GM20431 (cell line): ENCODE measurements around the gene ADCY9.
"Not testable (repeated sequence)": the region's sequence is repeated elsewhere in the genome, so short reads cannot be mapped to it uniquely, and the experiment has no call there.

Experiments used
- in situ Hi-C: fragments of 300-500 bp; cut with MseI, MboI; formaldehyde crosslinking; loops from one replicate; pipeline ENCODE4 v1.15.0; 2020; ENCODE audit warnings: low sequenced_read_pairs; ENCODE audit not compliant: unreplicated experiment

The ADCY9 gene

GRCh38 chr16:3938843-3939624 lies 177.2 kb downstream of the ADCY9 start:
- in situ Hi-C loops: no loop called here

DNA sequence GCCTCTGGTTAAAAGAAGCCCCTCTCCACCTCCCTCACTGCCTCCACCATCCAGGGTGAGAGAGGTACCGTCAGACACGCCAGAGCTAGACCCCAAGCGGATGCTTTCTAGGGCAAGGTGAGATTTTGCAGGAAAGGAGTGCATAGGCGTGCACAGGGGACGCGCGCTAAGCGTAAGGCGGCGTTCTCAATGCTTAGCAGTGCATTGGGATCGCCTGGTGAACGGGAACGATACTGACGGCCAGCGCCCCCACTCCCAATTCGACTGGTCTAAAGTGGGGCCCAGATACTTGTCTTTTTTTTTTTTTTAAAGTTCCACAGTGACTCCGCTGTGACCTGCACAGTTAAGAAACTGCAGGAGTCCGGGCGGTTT lies 177.8 kb downstream of the ADCY9 start:
- in situ Hi-C loops: no loop called here

GRCh38 chr16:3937066-3937875 lies 179.0 kb downstream of the ADCY9 start:
- in situ Hi-C loops: no loop called here

DNA sequence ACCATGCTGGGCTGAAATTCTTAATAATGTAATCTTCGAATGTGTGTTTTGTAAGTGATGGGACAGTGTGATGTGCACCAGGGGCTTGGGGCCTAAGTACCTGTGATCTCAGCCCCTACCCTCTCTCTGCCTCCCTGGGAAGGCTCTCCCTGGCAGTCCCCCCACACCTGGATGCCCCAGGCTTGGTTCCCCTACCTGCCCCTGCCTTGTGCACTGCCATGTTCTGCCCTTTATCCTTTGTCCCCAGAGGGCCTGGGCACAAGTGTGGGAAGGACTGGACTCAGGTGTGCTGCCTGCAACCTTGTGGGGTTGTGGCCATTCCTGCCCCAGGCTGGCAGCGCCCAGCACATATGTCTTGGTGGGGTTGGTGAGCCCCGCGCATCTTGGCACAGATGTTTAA lies 180.3 kb downstream of the ADCY9 start:
- in situ Hi-C loops: no loop called here

DNA sequence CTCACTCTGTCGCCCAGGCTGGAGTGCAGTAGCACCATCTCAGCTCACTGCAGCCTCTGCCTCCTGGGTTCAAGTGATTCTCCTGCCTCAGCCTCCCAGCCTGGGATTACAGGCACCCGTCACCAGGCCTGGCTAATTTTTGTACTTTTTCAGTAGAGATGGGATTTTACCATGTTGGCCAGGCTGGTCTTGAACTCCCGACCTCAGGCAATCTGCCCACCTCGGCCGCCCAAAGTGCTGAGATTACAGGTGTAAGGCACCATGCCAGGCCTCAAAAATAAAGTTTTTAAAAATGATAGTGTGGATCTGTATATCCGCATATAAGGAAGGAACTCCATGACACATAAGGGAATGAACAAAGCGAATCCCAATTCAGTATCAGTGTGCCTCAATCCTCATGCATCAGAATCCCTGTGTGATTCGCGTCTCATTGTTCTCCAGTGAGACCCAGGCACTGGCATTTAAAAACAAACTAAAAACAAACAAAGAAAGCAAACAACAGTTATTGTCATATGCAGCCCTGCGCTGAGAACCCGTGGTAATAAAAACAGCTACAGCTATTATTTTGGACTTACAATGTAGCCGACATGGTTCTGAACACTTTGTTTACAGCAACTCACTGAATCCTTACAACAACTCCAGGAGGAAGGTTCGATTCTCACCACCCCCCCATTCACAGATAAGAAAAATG lies 181.6 kb downstream of the ADCY9 start:
- in situ Hi-C loops: no loop called here

DNA sequence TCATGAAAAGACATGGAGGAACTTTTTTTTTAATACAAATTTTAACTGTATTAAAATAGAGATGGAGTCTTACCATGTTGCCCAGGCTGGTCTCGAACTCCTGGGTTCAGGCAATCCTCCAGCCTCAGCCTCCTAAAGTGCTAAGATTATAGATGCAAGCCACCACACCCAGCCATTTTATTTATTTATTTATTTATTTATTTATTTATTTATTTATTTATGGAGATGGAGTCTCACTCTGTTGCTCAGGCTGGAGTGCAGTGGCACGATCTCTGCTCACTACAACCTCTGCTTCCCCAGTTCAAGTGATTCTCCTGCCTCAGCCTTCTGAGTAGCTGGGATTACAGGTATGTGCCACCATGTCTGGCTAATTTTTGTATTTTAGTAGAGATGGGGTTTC lies 189.1 kb downstream of the ADCY9 start:
- in situ Hi-C loops: not testable (repeated sequence)

GRCh38 chr16:3924763-3925162 lies 191.5 kb downstream of the ADCY9 start:
- in situ Hi-C loops: no loop called here

DNA sequence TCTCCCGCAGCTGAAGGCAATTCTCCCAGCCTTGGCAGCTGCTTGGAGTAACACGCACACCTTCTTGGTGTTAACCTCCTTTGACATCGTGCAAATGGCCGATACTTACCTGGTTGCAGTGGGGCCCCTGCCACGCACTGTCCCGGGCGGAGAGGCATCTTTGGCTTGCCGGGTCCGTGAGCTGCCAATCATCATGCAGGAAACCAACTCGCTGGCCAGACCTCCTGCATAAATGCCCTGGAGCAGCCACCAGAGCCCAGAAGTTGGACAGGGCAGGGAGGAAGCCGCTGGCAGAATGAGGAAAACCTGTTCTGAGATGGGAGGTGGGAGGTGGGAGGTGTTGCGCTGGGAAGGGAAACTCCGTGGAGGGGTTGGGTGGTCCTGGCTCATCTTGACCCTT lies 194.0 kb downstream of the ADCY9 start:
- in situ Hi-C loops: no loop called here

DNA sequence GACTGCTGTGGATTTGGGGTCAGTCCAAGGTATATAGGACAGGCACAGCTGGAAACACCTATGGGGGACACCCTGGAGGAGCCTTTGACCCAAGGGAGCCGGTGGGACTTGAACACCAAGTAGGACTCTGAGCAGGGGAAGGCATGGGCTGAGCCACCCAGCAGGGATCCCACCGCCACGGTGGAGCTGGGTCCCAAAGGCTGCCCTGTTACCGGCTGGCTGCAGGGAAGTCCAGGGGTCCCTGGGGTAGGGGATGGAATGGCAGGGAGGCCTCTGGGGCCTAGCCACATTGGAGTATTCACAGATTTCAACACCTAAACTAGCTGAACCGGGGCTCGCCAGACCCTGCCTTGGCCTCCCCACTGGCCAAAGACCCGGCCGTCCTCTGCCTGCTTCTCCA lies 196.0 kb downstream of the ADCY9 start:
- in situ Hi-C loops: no loop called here

- in situ Hi-C loops: no loop called here
Measured at GRCh38 chr16:3919413-3919812, 196.8 kb downstream of the ADCY9 start.

DNA sequence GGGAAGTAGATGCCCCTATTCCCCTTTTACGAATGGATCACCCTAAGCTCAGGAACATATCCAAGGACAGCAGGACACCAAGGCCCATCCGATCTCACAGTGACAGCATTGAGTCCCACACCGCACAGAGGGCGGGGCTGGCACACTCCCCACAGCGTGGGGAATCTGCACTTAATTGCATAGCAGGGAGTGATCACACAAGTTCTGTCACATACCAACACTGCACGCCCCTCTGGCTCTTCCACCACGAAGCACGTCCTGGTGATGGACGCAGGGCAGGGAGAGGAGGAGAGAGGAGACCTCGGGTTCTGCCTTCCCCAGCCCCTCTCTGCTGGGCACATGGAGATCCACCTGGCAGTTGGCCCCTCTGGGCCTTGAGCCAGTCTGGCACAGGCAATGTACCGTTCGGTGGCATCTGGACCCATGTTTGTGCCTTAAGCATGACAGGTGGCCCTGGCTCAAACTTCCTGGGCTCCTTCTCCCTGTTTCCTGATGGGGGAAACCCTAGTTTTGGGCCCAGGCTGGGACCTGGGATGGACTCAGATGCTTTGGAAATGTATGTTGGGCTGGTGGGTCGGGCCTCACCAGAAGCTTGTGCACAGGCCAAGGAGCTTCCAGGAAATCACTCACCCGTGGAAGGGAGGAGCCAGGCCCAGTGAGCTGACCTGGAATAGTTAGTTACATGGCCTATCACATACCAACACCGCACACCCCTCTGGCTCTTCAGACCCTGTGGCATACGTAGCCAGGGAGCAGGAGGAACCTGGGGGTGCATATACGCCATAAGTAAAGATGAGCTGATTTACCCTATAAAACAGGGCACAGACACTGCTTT lies 200.6 kb downstream of the ADCY9 start:
- in situ Hi-C loops: no loop called here

DNA sequence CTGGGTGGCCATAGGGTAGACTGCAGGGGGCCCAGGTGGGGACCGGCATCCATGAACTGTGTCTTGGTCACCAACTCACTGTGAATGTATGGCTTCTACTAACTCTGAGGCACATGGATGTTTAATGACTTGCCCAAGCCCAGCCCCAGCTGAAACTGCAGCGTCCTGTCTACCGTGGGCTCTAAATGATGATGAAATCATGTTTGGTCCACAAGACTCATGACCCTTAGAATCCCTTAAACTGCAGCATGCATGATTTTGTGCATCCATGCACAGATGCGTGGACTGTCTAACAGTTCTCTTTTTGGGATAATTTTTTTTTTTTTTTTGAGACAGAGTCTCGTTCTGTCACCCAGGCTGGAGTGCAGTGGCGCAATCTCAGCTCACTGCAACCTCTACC lies 203.3 kb downstream of the ADCY9 start:
- in situ Hi-C loops: no loop called here
